Measurements from ENCODE around the gene FNDC3A. TPM values are rescaled to one million over a fixed set of nuclear protein-coding genes. Genes with fewer than 3 reads are reported as not detected.

FNDC3A gene
- total RNA-seq, 4 donors from 2014 or later = 90.3 to 125 (median 111) TPM

GRCh38 chr13:48975101-48975855 lies 434 bp upstream of the FNDC3A start:
- DNase-seq = peak; percentile 34 to 36
- intact Hi-C loops (cut with DNase I) = loop anchor here (5.0 kb wide), 1 partner anchor 307 kb away; no protein-coding TSS in a partner anchor

DNA sequence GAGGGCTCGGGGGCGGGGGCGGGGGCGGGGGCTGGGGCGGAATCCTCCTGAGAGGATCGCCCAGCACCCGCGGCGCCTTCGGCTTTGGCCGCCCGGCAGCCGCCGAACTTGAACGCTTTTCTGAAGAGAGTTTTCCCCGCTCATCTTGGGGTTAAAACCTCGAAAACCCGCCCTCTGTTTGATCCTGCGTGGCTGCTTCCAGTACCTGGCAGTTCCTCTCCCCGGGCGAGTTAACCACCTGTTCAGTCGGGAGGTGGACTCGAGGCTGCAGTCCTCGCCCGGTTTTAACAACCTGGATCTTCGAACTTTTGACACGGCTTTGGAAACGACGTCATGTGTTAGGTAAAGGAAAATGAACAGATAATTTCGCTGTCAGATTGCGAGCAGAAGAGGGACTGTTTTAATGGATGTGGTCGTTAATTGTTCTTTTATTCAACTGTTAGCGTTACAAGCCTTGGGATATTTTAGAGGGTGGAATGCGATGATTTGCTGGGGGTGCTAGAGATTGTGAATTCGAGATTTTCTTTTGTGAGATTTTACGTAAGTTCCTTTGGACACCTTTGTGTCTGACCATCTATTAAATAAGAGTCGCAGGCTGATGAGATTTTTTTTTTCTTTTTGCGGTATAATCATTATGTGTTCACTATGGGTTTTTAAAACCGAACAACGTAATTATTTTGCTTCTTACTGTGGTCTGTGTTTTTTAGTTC lies 1.0 kb downstream of the FNDC3A start:
- Histone ChIP-seq H3K36me3 (no peaks in the 10 kb centered on the region), H3K4me1 (peaks cover 12 to 20% of the 10 kb centered on the region in 2 donors), H3K27ac (peak overlapping the region; percentile 97 to 99 (median 97)), H3K27me3 (no peaks in the 10 kb centered on the region), H3K9me3 (no peaks in the 10 kb centered on the region), H3K4me3 (replicated peaks in 1 of 3) (peak overlapping the region; percentile 6 to 76 (median 9))
- DNase-seq = peak; percentile 87 to 88
- intact Hi-C loops (cut with DNase I) = loop anchor here (5.0 kb wide), 1 partner anchor 306 kb away; no protein-coding TSS in a partner anchor
- 0 to 1% methylated on average over 24 to 37 of the region's 40 CpGs for WGBS, 2 donors
- TF ChIP-seq POLR2A (IDR thresholded peaks at IDR 0.05) (peak; percentile 30 to 74), CTCF (IDR thresholded peaks at IDR 0.05) (no peak)

More at GRCh38 chr13:48975101-48975855, 434 bp upstream of the FNDC3A start:
- H3K4me1 ChIP-seq = peaks cover 5 to 20% of the 10 kb centered on the region in 2 donors
- peak overlapping the region; percentile 43 to 77 (median 76) for H3K4me3 ChIP-seq (replicated peaks in 1 of 3)
- no peaks in the 10 kb centered on the region for H3K36me3 ChIP-seq
- no peaks in the 10 kb centered on the region for H3K27me3 ChIP-seq
- H3K27ac ChIP-seq = peak overlapping the region; percentile 97 to 99 (median 97)
- TF ChIP-seq CTCF (IDR thresholded peaks at IDR 0.05) (peak in 1 of 6 experiments; percentile 27), POLR2A (IDR thresholded peaks at IDR 0.05) (no peak)
- WGBS, 2 donors = 1% methylated on average over 32 to 46 of the region's 50 CpGs
- H3K9me3 ChIP-seq = no peaks in the 10 kb centered on the region

- TF ChIP-seq POLR2A (IDR thresholded peaks at IDR 0.05) (no peak), CTCF (IDR thresholded peaks at IDR 0.05) (no peak)
- Histone ChIP-seq H3K4me3 (replicated peaks in 1 of 3) (peak overlapping the region; percentile 6 to 76 (median 9)), H3K4me1 (peaks cover 12 to 20% of the 10 kb centered on the region in 2 donors), H3K36me3 (no peaks in the 10 kb centered on the region), H3K27ac (peak overlapping the region; percentile 97 to 99 (median 97)), H3K27me3 (no peaks in the 10 kb centered on the region), H3K9me3 (no peaks in the 10 kb centered on the region)
- no peak for DNase-seq
- intact Hi-C loops (cut with DNase I) = loop anchor here (5.0 kb wide), 1 partner anchor 305 kb away; no protein-coding TSS in a partner anchor
- 11 to 19% methylated on average over 3 of the region's 3 CpGs for WGBS, 2 donors
Measured at GRCh38 chr13:48977286-48977625, 1.5 kb downstream of the FNDC3A start.

- Histone ChIP-seq H3K36me3 (no peaks in the 10 kb centered on the region), H3K9me3 (no peaks in the 10 kb centered on the region), H3K27me3 (no peaks in the 10 kb centered on the region), H3K4me1 (peaks cover 12 to 20% of the 10 kb centered on the region in 2 donors), H3K4me3 (replicated peaks in 1 of 3) (peak overlapping the region in 1 of 3 donors; percentile 76), H3K27ac (no peak overlapping the region)
- TF ChIP-seq POLR2A (IDR thresholded peaks at IDR 0.05) = no peak
- TF ChIP-seq CTCF (IDR thresholded peaks at IDR 0.05) = no peak
- intact Hi-C loops (cut with DNase I) = loop anchor here (5.0 kb wide), 1 partner anchor 304 kb away; no protein-coding TSS in a partner anchor
- DNase-seq = no peak
- 50 to 55% methylated on average over 3 of the region's 3 CpGs for WGBS, 2 donors
Measured at GRCh38 chr13:48977973-48978372, 2.3 kb downstream of the FNDC3A start.

Measured in thyroid gland (tissue), 4 donors.